Endometrial microvascular endothelial cells (primary cell): ENCODE results near the gene MAP3K13. TPM values are rescaled to one million over a fixed set of nuclear protein-coding genes. Genes with fewer than 3 reads are reported as not detected.
"Not testable (repeated sequence)": the region's sequence is repeated elsewhere in the genome, so short reads cannot be mapped to it uniquely, and the experiment has no call there.

Experiments
- in situ Hi-C: cut with HindIII; loops from 2 replicates; pipeline ENCODE4 v1.10.0; 2017; ENCODE audit warnings: low sequenced_read_pairs, low pct_unique_long_range_greater_than_20kb; ENCODE audit errors: inconsistent ontology term
- total RNA-seq: library from RNA; depleted of rRNA; stranded (reverse); fragments of >200 nt; gene quantifications from one replicate; pipeline ENCODE4 v1.2.3, GENCODE V29; 2015; ENCODE audit errors: inconsistent ontology term

Gene MAP3K13
- total RNA-seq, 1 donor from 2014 or later = 14.5 TPM

GRCh38 chr3:185339945-185340344 lies 23.0 kb upstream of the MAP3K13 start:
- in situ Hi-C loops = no loop called here

- in situ Hi-C loops = no loop called here
Measured at GRCh38 chr3:185340751-185341150, 22.2 kb upstream of the MAP3K13 start.

- in situ Hi-C loops = no loop called here
Measured at GRCh38 chr3:185341616-185342458, 21.1 kb upstream of the MAP3K13 start.

GRCh38 chr3:185342459-185343174 lies 20.3 kb upstream of the MAP3K13 start:
- in situ Hi-C loops = no loop called here

GRCh38 chr3:185347399-185347798 lies 15.5 kb upstream of the MAP3K13 start:
- in situ Hi-C loops = no loop called here

GRCh38 chr3:185350841-185351240 lies 12.1 kb upstream of the MAP3K13 start:
- in situ Hi-C loops = no loop called here

- in situ Hi-C loops = no loop called here
Measured at GRCh38 chr3:185351396-185351795, 11.5 kb upstream of the MAP3K13 start.

GRCh38 chr3:185353225-185353624 lies 9.7 kb upstream of the MAP3K13 start:
- in situ Hi-C loops = no loop called here

- in situ Hi-C loops = no loop called here
Measured at GRCh38 chr3:185353823-185354614, 8.9 kb upstream of the MAP3K13 start.

- in situ Hi-C loops = no loop called here
Measured at GRCh38 chr3:185356499-185356898, 6.4 kb upstream of the MAP3K13 start.

- in situ Hi-C loops = no loop called here
Measured at GRCh38 chr3:185361920-185362319, 1.0 kb upstream of the MAP3K13 start.

GRCh38 chr3:185363662-185364203 lies 797 bp downstream of the MAP3K13 start:
- in situ Hi-C loops = no loop called here

- in situ Hi-C loops = no loop called here
Measured at GRCh38 chr3:185365291-185366073, 2.5 kb downstream of the MAP3K13 start.

GRCh38 chr3:185366074-185366335 lies 3.1 kb downstream of the MAP3K13 start:
- in situ Hi-C loops = no loop called here

GRCh38 chr3:185366913-185367312 lies 4.0 kb downstream of the MAP3K13 start:
- in situ Hi-C loops = no loop called here

GRCh38 chr3:185370349-185370748 lies 7.4 kb downstream of the MAP3K13 start:
- in situ Hi-C loops = not testable (repeated sequence)

- in situ Hi-C loops = no loop called here
Measured at GRCh38 chr3:185371306-185372074, 8.6 kb downstream of the MAP3K13 start.
